ENCODE results near the gene MIPEP. TPM values are rescaled to one million over a fixed set of nuclear protein-coding genes. Genes with fewer than 3 reads are reported as not detected.

The MIPEP gene
- total RNA-seq, 1 experiment from 2014 or later = 25.4 TPM

DNA sequence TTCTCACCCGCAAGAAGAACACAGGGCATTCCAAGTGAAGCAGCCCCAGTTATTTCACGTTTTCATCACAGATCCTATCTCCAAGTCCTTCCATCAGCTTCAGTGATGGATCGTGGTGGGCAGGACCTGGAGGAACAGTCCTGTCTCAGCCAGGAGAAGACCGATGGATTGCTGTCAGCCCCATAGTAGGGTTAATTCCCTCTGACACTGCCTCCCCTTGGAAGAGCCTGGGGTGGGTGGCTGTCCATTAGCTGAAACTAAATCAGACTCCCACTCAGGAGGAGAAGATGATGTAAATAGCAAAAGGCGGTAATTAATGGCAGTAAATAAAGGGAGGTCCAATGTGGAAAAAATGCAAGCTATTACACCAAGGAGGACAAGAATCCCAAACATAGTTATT, 188.0 kb downstream of the MIPEP start:
- no peak for DNase-seq (ENCODE audit: low spot score)
- Histone ChIP-seq H3K4me1 (ENCODE audit: insufficient read depth, low read length, poor library complexity, severe bottlenecking) (no peaks in the 10 kb centered on the region), H3K36me3 (ENCODE audit: insufficient read depth, low read length, poor library complexity, severe bottlenecking) (no peaks in the 10 kb centered on the region), H3K27ac (ENCODE audit: low read depth, low read length, poor library complexity, severe bottlenecking) (no peak overlapping the region), H3K27me3 (replicated peaks; ENCODE audit: insufficient read depth, low read depth, low read length, poor library complexity) (no peaks in the 10 kb centered on the region), H3K4me3 (ENCODE audit: low read depth, low read length, poor library complexity, severe bottlenecking) (no peak overlapping the region), H3K9me3 (ENCODE audit: low read depth, low read length, poor library complexity, severe bottlenecking) (no peaks in the 10 kb centered on the region)
- no peak for TF ChIP-seq EZH2 (IDR thresholded peaks at IDR 0.05; ENCODE audit: borderline replicate concordance, low read depth, low read length, poor library complexity, severe bottlenecking)
- TF ChIP-seq, protein P1, sequence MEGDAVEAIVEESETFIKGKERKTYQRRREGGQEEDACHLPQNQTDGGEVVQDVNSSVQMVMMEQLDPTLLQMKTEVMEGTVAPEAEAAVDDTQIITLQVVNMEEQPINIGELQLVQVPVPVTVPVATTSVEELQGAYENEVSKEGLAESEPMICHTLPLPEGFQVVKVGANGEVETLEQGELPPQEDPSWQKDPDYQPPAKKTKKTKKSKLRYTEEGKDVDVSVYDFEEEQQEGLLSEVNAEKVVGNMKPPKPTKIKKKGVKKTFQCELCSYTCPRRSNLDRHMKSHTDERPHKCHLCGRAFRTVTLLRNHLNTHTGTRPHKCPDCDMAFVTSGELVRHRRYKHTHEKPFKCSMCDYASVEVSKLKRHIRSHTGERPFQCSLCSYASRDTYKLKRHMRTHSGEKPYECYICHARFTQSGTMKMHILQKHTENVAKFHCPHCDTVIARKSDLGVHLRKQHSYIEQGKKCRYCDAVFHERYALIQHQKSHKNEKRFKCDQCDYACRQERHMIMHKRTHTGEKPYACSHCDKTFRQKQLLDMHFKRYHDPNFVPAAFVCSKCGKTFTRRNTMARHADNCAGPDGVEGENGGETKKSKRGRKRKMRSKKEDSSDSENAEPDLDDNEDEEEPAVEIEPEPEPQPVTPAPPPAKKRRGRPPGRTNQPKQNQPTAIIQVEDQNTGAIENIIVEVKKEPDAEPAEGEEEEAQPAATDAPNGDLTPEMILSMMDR (conservative IDR thresholded peaks at IDR 0.05; ENCODE audit: low read depth, low read length) = no peak
- POLR2A ChIA-PET (ENCODE audit: low non-redundant PET) = no interaction called here
- intact Hi-C loops (cut with micrococcal nuclease; ENCODE audit: unreplicated experiment) = loop anchor here (10.0 kb wide), 1 partner anchor 236 kb away; no protein-coding TSS in a partner anchor
- no TSS peak for BruUV-seq (replicated peaks)
- CTCF ChIA-PET = no interaction called here

DNA sequence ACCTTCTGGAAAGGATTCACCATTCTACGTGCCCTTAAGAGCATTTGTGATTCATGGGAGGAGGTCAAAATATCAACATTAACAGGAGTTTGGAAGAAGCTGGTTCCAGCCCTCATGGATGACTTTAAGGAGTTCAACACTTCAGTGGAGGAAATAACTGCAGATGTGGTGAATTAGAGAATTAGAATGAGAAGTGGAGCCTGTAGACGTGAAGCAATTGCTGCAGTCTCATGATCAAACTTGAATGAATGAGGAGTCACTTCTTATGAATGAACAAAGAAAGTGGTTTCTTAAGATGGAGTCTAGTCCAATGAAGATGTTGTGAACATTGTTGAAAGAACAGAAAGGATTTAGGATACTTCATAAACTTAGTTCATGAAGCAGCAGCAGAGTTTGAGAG, 189.9 kb downstream of the MIPEP start:
- intact Hi-C loops (cut with micrococcal nuclease; ENCODE audit: unreplicated experiment) = no loop called here
- POLR2A ChIA-PET (ENCODE audit: low non-redundant PET) = no interaction called here
- TF ChIP-seq, protein P1 (conservative IDR thresholded peaks at IDR 0.05; ENCODE audit: low read depth, low read length) = no peak
- TF ChIP-seq EZH2 (IDR thresholded peaks at IDR 0.05; ENCODE audit: borderline replicate concordance, low read depth, low read length, poor library complexity, severe bottlenecking) = no peak
- CTCF ChIA-PET = no interaction called here
- Histone ChIP-seq H3K4me1 (ENCODE audit: insufficient read depth, low read length, poor library complexity, severe bottlenecking) (no peaks in the 10 kb centered on the region), H3K4me3 (ENCODE audit: low read depth, low read length, poor library complexity, severe bottlenecking) (no peak overlapping the region), H3K36me3 (ENCODE audit: insufficient read depth, low read length, poor library complexity, severe bottlenecking) (no peaks in the 10 kb centered on the region), H3K27me3 (replicated peaks; ENCODE audit: insufficient read depth, low read depth, low read length, poor library complexity) (no peaks in the 10 kb centered on the region), H3K27ac (ENCODE audit: low read depth, low read length, poor library complexity, severe bottlenecking) (no peak overlapping the region), H3K9me3 (ENCODE audit: low read depth, low read length, poor library complexity, severe bottlenecking) (no peaks in the 10 kb centered on the region)
- no peak for DNase-seq (ENCODE audit: low spot score)
- no TSS peak for BruUV-seq (replicated peaks)

DNA sequence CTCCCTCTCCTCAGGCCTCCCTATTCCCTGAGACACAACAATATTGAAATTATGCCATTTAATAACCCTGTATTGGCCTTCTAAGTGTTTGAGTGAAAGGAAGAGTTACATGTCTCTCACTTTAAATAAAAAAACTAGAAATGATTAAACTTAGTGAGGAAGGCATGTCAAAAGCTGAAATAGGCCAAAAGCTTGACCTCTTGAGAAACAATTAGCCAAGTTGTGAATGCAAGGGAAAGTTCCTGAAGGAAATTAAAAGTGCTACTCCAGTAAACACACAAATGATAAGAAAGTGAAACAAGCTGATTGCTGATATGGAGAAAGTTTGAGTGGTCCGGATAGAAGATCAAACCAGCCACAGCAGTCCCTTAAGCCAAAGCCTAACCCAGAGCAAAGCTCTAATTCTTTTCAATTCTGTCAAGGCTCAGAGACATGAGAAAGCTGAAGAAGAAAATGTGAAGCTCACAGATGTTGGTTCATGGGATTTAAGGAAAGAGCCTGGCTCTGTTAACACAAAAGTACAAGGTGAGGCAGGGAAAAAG, 191.4 kb downstream of the MIPEP start:
- no peaks in the 10 kb centered on the region for H3K9me3 ChIP-seq (ENCODE audit: low read depth, low read length, poor library complexity, severe bottlenecking)
- ChIA-PET POLR2A (ENCODE audit: low non-redundant PET) (no interaction called here), CTCF (interaction anchor here (0.6 kb wide), 1 partner anchor 531 kb away, joined by 7 read pairs; no protein-coding TSS in a partner anchor)
- no peaks in the 10 kb centered on the region for H3K4me1 ChIP-seq (ENCODE audit: insufficient read depth, low read length, poor library complexity, severe bottlenecking)
- no peaks in the 10 kb centered on the region for H3K27me3 ChIP-seq (replicated peaks; ENCODE audit: insufficient read depth, low read depth, low read length, poor library complexity)
- H3K27ac ChIP-seq (ENCODE audit: low read depth, low read length, poor library complexity, severe bottlenecking) = no peak overlapping the region
- no TSS peak for BruUV-seq (replicated peaks)
- TF ChIP-seq, protein P1 (conservative IDR thresholded peaks at IDR 0.05; ENCODE audit: low read depth, low read length) = no peak
- no peak for TF ChIP-seq EZH2 (IDR thresholded peaks at IDR 0.05; ENCODE audit: borderline replicate concordance, low read depth, low read length, poor library complexity, severe bottlenecking)
- no peak for DNase-seq (ENCODE audit: low spot score)
- intact Hi-C loops (cut with micrococcal nuclease; ENCODE audit: unreplicated experiment) = no loop called here
- no peaks in the 10 kb centered on the region for H3K36me3 ChIP-seq (ENCODE audit: insufficient read depth, low read length, poor library complexity, severe bottlenecking)
- no peak overlapping the region for H3K4me3 ChIP-seq (ENCODE audit: low read depth, low read length, poor library complexity, severe bottlenecking)
